ENCODE data around the gene ACOD1.
A peak's percentile ranks its signal among the peaks of the same experiment; 100 is the strongest.
"Not testable (repeated sequence)": the region's sequence is repeated elsewhere in the genome, so short reads cannot be mapped to it uniquely, and the experiment has no call there.

ACOD1 gene

DNA sequence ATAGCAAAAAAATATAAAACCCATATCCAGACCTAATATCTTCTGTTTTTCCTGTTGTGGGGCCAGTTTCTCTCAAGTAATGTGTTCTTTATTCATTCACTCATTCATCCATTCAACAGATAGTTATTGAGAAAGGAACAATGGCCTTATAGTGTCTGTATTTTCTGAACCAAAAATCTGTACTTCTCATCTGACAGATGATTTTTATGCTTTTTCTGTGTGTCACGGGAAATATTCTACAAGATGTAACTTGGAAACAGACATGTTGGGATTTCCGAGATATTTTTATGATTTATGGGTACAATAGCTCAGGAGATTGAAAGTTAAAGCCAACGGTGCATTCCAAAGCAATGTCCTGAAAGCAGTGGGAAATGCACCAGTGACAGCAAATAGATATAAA lies 5.7 kb downstream of the ACOD1 start:
- no peak for DNase-seq

DNA sequence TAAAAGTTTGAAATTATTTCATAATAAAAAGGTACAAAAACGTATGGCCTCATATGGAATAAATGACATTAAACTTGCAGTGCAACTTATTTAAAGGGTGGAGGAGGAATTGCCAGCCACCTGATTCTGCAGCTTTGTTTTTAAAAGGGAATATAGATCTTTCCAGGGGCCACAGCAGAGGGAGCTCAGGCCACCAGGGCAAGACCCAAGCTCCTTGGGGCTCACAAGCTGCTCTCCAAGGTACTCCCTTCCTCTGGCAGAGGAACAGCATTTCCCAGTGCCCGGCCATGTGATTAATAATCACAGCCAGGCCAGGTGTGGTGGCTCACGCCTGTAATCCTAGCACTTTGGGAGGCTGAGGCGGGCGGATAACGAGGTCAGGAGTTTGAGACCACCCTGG lies 6.2 kb downstream of the ACOD1 start:
- no peak for DNase-seq

GRCh38 chr13:76955193-76955592 lies 6.9 kb downstream of the ACOD1 start:
- no peak for DNase-seq

- no peak for DNase-seq
Measured at GRCh38 chr13:76955661-76956060, 7.3 kb downstream of the ACOD1 start.

- DNase-seq: no peak
Measured at GRCh38 chr13:76958841-76959432, 10.6 kb downstream of the ACOD1 start.

DNA sequence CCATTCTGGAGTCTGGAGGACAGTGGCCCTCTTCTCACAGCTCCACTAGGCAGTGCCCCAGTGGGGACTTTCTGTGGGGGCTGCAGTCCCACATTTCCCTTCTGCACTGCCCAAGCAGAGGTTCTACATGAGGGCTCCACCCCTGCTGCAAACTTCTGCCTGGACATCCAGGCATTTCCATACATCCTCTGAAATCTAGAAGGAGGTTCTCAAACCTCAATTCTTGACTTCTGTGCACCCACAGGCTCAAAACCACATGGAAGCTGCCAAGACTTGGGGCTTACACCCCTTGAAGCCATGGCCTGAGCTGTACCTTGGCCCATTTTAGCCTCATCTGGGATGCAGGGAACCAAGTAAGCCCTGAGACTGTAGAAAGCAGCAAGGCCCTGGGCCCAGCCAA lies 11.4 kb downstream of the ACOD1 start:
- not testable (repeated sequence) for DNase-seq

DNA sequence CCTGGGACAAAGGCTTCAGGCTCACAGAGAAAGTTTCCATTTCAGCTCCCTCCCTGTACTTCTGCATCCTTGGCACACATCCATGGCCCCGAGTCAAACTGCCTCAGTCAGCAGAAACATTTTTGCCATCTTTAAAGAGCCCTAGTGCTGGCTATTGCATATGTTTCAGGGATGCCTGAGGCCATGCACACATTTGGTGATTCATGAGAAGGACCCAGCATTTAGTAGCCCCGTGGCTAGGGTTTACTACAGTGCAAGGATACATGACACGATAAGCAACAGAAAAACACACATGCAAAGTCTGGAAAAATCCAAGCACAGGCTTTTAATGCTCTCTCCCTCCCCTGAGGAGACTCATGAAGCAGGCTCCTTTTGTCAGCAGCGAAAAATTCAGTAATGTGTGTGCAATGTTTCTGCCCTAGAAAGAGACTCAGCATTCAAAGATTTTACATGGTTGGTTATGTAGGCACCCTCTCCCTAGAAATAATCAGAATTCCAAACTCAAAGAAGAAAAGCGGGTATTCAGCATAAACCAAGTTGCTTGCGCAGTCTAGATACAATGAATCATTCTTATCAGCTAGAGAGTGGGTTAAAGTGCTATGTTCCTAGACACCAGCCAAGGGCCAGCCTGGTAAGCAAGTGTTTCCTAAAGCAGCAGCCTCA lies 17.6 kb downstream of the ACOD1 start:
- peak in 9 of 56 donors; percentile 1 to 15 (median 2) for DNase-seq

GRCh38 chr13:76967031-76967430 lies 18.7 kb downstream of the ACOD1 start:
- DNase-seq: no peak

DNA sequence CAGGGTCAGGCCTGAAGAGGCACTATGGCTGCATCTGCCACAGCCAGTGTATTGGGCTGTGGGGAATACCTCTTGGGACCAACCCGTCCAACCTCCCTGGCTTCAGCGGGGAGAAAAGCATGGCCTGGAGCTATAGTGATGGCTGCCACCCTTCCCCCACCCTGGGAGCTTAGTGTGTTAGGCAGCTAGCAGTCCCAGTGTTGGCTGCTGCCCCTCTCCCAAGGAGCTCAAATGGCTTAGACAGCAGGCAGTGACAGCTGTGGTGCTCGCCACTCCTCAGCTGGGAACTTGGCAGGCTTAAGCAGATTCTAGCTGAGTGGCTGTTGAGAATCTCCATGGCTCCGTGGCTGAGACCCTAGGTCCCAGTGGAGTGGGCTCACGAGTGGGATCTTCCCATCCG lies 19.7 kb downstream of the ACOD1 start:
- no peak for DNase-seq

DNA sequence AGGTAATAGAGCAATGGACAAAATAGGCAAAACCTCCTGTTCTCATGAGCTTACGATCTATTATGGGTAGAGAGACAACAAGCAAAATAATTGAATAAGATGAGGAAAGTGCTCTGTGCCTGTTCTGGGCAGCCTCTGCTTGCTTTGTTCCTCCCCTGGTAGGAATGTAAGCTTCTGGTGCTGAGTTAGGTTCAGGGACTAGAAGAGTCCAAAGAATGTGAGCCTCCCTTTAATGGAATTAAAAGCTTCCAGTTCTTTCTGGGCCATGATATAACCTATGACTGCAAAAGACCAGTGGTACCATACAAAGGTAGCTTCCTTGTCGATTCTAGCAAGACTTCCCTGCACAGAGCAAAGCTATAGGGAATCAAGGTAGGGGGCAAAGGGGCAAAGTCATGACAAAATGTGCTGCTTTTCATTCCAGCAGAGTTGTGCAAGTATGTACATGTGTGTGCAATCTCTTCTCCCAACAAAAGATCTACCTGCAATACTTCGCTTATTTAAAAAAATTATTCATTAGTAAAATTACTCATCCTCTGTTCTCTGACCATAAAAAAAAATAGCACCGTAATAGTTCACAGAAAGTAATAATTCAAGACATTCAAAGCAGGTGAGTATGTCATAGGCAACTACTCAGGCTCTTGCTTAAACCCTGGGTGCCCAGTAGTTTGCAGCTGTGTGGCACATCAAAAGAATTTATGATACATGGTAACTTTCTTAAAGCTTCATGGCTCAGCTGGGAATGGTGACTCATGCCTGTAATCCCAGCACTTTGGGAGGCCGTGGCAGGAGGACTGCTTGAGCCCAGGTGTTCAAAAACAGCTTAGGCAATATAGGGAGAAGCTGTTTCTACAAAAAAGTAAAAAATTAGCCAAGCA lies 21.4 kb downstream of the ACOD1 start:
- DNase-seq: no peak

DNA sequence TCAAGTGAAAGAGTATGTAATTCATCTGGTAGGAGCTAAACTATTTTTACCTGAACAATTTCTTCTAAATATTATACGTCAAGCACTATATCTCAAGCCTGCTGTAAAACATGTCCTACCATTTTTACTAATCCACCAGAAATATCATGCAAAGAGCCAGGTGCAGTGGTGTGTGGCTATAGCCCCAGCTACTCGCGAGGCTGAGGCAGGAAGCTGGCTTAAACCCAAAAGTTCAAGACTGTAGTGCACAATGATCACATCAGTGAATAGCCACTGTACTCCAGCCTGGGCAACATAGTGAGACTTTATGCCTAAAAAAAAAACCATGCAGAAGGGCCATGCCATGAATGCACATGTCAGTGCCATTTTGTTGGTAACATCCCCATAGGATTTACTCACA lies 22.9 kb downstream of the ACOD1 start:
- DNase-seq: no peak

DNA sequence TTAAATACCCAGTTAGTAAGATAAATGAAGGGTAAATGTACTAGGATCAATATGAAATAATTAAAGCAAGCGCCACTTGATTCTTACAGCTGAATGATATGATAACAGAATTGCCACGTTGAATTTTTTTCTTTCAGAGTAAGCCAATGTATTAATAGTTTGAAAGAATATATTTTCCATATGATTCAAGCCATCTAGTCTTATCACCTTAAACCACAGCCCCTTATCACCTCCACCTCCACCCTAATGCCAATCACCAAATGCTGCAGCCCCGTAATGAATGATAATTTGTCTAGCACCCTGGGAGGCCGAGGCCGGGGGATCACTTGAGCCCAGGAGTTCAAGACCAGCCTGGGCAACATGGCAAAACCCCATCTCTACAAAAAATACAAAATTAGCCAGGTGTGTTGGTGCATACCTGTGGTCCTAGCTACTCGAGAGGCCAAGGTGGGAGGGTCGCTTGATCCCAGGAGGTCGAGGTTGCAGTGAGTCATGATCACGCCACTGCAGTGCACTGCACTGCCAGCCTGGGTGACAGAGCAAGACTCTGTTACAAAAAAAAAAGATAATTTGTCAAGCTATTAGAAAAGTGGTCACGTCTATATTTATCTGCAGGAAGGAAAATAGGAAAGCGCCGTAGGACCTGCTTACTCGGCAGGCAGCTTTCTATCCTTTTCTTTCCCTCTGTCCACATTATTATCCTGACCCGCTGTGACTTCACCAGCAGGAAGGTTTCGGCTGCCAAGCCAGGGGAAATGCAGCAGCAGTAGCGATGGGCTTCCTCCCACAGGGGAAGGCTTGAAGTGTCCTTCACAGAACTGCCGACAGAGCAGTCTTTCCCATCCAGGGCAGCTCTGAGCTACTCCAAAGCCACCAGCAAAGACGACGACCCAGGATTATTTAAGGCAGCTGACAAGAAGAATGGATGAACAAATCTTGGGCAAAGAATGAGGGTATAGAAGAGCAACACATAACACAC lies 23.8 kb downstream of the ACOD1 start:
- peak in 1 of 56 donors; percentile 4 for DNase-seq

DNA sequence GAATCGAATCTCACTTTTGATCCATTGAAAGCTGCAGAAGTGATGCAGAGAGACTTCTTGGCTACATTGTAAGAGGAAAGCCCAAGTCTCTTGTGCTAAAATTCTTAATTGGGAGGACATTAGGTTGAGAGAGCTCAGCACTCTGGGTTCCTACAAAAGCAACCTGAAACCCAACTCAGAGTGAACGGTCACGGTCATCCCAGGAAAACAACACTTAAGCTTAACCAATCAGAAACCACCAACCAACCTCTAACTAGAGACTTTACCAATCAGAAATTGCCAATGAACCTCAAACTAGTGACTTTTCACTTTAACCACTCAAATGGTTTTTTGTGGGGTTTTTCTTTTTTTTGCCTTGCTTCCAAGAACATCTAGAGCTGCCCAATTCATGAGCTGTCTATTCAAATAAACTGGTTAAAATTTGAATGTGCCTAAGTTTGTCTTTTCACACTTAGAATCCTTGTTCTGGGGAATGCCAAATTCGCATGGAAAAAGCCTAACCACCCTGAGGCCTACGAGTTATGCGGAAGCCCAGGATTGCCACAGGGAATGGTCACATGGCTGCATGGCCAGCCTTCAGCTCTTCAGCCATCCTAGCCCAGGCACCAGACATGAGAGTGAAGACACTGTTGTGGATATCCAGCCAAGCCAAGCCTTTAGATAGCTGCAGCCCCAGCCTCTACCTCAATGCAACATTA lies 25.8 kb downstream of the ACOD1 start:
- DNase-seq: no peak

- DNase-seq: no peak
Measured at GRCh38 chr13:76974618-76974975, 26.3 kb downstream of the ACOD1 start.

DNA sequence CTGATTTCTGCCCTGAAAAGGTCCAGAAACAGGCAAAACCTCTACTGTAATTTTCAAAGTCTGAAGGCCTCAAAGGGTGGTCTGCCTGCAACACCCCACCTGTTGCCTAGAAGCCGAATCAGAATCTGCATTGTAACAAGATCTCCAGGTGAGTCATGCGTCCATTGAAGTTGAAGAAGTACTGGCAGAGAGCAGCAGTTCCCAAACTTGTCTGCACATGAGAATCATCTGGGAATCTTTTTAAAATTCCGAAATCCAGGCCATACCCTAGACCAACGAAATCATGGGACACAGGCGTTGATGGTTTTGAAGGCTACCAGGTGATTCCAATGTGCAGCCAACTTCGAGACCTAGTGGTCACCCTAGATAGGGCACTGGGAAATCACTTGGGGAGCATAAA lies 27.6 kb downstream of the ACOD1 start:
- DNase-seq: no peak

- DNase-seq: no peak
Measured at GRCh38 chr13:76976490-76976889, 28.2 kb downstream of the ACOD1 start.

DNA sequence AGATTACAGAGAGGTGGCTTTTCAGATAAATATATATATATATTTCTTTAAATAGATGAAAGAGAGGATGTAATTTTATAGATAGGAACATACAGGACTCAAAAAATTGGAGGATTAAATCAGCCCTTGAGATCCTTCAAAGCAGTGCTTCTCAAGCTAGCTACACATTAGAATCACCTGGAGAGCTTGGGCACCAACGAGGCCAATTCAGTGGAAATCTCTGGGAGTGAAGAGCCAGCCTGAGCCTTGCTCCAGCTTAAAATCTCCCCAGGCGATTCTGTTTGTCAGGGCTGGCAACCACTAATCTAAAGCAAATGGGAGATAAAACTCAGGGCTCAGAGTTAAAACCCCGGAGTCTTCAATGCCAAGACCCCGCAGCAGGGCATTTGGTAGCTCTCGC lies 28.6 kb downstream of the ACOD1 start:
- no peak for DNase-seq

DNA sequence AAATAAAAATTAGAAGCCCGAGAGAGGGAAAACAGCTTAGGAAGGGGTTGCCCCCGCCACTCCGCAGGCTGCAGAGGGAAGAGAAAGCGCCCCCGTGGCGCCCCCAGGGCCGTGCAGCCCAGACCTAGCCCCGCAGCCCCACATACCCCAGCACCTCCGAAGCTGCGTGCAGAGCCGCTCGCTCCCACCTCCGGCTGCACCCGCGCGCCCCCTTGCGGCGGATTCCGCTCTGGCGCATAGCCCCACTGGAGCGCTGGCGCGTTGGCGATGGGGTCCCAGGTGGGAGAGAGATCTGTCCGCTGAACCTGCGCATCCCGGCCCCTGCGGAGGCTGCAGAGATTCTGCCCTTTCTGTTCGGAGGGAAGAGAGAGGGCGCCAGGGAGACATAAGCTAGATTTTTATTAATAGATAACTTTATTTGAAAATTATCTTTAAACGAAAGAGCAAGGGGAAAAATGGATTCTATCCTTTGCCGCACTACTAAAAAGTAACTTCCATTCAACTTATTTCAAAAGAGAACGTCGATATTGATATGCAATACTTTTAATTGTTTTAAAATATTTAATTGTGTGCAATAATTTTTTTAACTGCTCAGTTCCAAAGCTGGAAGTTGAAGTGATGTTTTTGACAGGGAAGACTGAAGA lies 31.9 kb downstream of the ACOD1 start:
- peak in 52 of 56 donors; percentile 2 to 83 (median 42) for DNase-seq

- DNase-seq: no peak
Measured at GRCh38 chr13:76982061-76982460, 33.8 kb downstream of the ACOD1 start.

GRCh38 chr13:76983676-76984075 lies 35.4 kb downstream of the ACOD1 start:
- DNase-seq: no peak
